SK-N-MC (cell line): ENCODE data around the gene RHBDD1.

Experiments used
- EZH2 ChIP-seq: fragments of 200-600 bp; sonication (generic); IDR thresholded peaks from one replicate; pipeline ENCODE4 v1.6.1; 2017; ENCODE audit warnings: antibody characterized with exemption
- FOXP2 ChIP-seq: optimal IDR thresholded peaks from 2 replicates; pipeline ENCODE3; 2011; ENCODE audit warnings: mild to moderate bottlenecking, moderate library complexity; ENCODE audit not compliant: insufficient read depth; ENCODE audit errors: extremely low read length, control extremely low read depth
- POLR2AphosphoS5 ChIP-seq: IDR thresholded peaks from 2 replicates; pipeline ENCODE4 v1.6.1; 2012; ENCODE audit warnings: mild to moderate bottlenecking, low read depth, low read length, borderline replicate concordance

- TF ChIP-seq EZH2 = no peak
- TF ChIP-seq POLR2AphosphoS5 = no peak
- TF ChIP-seq FOXP2 = no peak
Measured at GRCh38 chr2:226906163-226906693, 70.4 kb downstream of the RHBDD1 start.
